ENCODE data around the gene MYOCD.

Gene MYOCD

DNA sequence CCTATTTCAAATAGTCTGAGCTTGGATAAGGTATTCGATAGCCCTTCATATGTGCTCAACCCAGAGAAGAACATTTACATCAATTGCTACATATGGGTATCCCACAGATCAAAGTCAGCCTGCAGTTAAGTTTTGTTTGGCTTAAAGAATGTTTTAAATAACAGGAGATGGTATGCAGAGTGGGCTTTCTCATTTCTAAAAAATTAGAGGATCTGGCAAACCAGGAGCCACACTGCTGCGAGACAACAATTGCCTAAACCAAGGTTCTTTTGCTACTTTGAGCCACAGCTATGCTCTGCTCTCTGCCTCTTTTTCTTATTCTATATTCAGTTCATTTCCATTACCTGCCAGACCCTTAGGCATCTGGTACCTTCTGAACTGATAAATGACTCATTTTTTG lies 93.4 kb downstream of the MYOCD start:
- DNase-seq (ENCODE audit: low spot score) = no peak

DNA sequence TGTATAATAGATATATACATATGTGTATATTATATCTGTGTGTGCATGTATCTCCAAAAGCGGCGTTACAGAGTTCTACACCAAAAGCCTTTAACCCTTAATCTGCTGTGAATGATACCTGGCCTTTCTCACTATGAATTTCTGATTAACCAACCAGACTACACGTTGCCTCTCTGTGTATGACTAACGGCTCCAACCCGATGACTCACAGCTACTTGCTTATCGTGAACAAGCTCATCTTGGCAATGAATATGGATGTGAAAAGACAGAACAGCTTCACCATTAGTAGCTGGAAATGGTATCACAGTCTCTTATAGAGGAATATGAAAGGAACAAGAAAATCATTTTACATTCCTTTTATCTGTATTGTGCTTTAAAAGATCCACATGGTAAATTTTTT lies 99.9 kb downstream of the MYOCD start:
- no peak for DNase-seq (ENCODE audit: low spot score)

DNA sequence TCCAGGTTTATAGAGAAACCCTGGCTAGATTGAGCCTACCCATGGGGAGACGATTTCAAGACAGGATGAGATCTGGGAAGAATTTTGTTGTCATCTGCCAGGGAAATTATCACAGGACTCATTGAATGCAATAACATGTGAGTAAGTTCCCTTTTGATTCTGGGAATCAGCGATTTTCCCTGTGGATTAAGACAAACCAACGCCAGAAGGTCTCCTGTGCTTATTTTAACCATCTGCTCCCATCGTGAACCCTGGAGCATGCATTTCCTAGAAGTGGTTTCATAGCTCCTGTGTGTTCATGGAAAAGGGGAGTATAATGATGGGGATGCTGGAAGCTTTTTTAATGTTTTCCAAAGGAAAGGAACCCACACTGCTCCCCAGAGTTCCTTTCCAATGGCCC lies 102.6 kb downstream of the MYOCD start:
- no peak for DNase-seq (ENCODE audit: low spot score)

DNA sequence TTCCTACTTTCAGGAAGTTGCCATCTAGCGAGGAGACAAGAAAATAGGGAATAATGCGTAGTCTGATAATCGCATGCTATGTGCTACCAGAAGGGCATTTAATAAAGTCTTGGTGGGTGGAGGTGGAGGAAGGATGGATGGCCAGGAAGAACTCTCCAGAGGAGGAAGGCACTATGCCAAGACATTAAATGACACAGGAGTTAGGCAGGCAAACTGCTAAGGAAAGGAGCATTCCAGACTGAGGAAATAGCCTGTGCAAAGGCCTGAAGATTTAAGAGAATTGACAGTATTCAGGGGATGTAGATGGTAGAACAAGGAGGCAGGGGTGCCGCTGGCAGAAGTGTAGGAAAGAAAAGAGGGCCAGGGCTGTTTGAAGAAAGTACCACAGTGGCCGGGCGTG lies 104.3 kb downstream of the MYOCD start:
- no peak for DNase-seq (ENCODE audit: low spot score)

DNA sequence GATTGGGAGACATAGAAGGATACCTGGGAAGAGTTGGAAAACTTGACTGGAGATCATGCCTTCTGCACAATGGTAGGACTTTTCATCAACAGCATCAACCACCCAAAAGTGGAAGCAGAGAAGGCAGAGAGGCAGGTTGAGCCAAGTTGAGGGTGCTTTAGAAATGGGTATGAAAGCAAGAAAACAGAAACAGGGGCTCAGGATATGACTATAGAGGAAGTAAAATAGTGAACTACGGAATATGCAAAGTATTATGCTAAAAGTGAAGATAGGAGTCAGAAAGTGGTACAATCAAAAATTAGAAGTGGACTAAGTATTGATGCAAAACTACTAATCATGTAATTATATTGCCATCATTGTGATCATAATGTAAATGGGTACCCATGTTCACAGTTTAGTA lies 107.5 kb downstream of the MYOCD start:
- DNase-seq (ENCODE audit: low spot score) = no peak

DNA sequence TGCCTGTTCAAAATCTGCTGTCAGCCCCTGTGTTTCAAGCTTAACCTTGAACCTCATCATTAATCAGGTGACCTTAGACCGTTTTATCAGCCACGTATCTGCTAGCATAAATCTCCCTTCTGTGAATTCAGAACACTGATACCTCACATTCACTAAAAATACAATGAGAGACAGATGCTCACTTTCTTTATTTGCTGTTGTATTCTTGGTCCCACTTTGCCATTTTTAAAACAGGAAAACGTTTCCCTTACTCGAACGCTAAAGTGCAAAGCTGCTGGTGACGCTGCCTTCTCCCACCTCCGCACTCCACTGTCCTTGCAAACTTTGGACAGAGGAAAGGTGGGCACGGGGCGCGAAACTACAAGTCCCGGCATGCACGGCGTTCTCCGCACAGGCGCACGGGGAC lies 123.4 kb downstream of the MYOCD start:
- DNase-seq (ENCODE audit: low spot score) = no peak

DNA sequence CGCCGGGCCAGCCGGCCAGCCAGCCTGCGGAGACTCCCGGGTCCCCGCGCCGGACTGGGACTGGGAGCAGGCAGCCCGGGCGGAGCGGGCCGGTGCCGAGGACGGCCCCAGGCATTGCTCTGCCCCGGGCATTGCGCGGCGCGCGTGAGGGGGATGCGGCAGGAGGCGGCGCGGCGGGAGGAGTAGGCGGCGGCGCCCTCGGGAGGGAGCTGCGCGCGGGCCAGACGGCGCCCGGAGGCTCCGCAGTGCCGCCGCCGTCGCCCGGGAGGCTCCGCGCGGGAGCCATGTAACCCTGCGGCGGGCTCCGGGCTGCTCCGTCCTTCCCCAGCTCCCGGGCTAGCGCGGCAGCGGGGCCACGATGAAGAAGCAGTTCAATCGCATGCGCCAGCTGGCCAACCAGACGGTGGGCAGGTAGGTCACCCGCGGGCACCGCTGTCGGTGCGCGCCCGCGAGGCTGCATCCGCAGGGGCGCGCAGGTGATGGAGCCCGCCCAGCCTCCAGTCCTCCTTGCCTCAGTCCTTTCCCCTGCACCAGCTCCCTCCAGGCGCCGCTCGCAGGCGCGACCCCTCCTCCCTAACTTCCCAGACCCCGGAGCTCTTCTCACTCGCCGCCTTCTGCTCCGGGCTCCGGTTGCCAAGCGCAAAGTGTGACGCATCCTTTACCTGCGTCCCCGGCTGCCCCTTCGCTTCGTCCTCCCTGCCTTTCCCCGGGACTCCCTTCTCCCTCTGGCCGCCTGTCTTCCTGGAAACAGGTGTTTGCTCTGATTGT lies 124.0 kb downstream of the MYOCD start, which contains the start of gene ARHGAP44:
Gene ARHGAP44 (plus strand): TSS at position 18 of the 768 bp plus-strand sequence. CDS start 341 bp downstream, at position 359.
- DNase-seq (ENCODE audit: low spot score) = peak; percentile 90

DNA sequence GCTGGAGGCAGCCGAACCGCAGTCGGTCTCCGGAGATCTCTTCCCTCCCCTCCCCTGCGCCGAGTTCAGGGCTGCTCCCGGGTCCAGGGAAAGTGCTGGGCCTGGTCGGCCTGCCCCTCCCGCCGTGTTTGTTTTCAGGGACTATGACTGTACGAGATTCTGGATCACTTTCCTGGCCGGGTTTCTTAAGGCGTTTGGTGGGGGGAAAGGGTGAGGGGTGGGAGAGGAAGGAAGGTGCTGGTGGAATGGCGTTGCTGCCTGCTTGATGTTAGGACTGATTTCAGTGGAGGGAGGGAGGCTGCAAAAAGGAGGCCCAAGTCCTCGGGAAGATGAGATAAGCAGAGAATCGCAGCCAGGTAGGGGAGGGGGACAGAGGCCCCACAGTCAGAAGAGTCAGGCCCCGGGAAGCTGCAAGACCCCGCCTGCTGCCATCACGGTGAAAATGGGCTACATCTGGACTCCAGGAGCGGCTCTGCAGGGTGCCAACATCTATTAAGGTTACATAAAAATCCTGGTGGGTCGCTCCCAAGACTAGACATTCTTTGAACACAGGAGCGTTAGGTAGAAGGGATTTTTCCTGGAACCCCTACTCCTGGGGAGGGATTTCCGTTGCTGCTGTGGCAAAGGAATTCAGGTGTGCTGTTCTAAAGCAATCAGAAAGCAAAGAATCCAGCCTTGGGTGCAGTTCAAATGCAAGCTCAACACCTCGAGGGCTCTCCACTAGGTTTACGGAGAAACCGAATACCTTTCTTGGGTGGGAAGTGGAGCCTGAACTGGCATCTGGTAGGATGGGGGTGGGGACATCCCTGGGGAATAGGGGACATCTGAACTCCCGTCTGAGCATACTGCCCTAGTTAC lies 124.8 kb downstream of the MYOCD start:
- no peak for DNase-seq (ENCODE audit: low spot score)

DNA sequence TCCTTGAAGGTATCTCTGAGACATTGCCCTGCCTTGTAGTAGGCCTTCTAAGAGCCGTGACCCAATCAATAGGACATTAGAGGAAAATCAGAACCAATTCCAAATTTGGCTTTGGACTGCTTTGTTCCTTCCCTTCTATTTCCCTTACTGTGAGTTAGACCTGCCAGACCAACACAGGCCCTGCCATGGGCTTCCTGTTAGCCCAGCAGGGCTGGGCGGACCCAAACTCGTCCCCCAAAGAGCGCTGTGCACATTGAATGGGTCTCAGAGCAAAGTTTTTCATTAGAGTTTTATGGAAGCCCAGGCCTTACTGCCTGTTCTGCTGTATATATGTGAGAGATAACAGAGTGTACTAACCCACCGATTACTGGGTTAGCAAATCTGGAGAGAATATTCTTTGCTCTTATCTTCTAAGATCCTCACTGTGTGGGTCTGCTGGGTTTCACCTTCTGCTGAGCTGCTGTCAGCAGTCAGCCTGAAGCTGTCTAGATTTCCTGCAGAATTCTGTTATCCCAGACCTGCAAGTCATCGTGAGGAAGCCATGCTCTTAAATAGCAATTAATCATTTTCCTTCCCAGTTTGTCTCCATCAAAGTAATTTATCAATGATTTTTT lies 129.3 kb downstream of the MYOCD start:
- no peak for DNase-seq (ENCODE audit: low spot score)

DNA sequence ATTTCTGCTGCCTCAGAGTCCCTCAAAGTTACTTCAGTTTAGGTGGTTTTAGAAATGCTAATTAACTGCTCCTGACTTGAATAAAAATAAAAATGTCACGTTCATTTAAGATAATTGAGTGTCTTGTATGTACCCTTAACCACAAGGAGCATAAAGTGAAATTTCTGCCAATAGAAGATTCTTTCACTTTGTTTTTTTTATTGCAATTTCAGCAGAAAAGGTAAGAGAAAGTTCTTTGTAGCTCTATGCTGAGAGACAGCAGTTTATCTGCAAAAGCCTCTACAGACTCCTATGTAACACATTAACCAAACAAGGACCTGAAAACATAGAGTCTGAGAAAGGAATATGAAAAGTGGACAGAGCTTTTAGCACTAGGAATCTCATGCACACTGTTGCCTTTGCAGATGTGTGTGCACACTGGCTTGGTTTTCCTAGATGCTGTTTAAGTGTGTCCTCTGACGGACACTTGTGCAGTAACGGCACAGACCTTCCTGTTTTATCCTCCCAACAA lies 135.2 kb downstream of the MYOCD start:
- no peak for DNase-seq (ENCODE audit: low spot score)

DNA sequence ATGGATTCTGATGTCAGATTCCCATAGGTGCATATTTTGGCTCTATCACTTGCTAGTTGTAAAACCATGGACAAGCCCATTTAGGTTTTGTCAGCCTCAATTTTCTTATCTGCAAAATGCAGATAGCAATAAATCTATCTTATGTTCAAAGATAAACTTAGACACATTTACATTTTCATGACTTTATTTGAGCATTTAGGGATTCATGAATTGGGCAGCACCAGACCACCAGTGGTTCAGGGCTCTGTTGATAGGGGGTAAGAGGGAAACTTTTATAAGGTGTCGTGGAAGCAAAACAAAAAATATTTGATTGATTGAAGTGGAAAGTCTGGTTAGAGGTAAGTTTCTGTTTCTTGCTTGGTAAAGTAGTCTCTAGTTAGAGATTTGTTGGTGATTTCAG lies 140.9 kb downstream of the MYOCD start:
- DNase-seq (ENCODE audit: low spot score) = no peak

DNA sequence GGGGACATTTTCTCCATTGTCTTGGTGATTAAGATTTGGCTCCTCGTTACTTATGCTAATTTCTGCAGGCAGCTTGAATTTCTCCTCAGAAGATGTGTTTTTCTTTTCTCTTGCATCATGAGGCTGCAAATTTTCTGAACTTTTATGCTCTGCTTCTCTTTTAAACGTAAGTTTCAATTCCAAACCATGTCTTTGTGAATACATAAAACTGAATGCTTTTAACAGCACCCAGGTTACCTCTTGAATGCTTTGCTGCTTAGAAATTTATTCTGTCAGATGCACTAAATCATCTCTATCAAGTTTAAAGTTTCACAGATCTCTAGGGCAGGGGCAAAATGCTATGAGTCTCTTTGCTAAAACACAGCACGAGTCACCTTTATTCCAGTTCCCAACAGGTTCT lies 143.0 kb downstream of the MYOCD start:
- no peak for DNase-seq (ENCODE audit: low spot score)

DNA sequence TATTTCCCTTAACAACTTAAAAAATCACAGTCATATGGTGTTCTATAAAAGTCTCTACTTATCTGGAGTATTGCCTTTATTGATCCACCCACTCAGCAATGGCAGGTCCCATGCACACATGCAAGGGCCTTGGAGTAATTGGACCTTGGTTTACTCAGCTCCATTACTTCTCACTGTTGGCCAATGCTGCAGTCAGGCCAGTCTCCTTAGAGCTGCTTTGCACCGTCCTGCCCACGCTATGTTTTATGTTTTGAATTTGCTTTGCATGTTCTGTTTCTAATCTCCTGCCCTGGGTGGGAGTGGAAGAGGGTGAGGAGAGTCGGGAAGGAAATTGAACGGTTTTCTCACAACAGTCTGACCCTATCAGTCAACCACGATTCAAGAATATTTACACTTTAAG lies 147.2 kb downstream of the MYOCD start:
- DNase-seq (ENCODE audit: low spot score) = no peak

DNA sequence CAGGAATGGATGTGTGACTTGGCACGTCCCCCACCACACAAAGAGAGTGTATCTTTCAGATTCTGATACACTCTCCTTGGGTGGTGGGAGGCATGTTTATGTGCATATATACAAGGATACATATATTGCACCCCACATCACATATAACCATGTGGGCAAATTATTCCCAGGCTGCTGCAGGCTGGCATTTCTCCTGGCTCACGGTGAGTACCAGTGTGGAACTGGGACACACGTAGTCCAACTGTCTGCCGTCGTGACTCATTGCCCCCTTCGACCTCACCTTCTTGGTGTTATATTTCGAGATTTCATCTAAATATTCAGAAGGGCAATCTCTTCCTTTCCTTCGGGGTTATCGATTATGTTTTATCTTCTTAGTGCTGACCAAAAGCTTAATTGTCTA lies 148.0 kb downstream of the MYOCD start:
- DNase-seq (ENCODE audit: low spot score) = no peak

DNA sequence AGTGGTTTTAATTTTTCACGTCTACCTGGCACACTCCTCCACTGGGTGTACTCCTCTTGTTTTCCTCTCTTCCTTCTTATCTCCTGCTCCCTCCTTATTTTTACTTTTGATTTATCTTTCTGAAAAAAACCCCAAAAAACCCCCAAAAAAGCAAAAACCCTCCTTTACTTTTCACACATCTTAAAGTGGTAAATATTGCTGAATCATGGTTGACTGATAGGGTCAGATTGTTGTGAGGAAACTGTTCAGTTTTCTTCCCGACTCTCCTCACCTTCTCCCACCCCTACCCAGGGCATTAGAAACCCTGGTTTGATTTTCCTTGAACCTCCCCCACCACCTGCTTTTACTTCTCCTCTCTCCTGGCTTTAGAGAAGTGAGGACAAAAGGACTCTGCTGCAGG lies 149.0 kb downstream of the MYOCD start:
- no peak for DNase-seq (ENCODE audit: low spot score)

DNA sequence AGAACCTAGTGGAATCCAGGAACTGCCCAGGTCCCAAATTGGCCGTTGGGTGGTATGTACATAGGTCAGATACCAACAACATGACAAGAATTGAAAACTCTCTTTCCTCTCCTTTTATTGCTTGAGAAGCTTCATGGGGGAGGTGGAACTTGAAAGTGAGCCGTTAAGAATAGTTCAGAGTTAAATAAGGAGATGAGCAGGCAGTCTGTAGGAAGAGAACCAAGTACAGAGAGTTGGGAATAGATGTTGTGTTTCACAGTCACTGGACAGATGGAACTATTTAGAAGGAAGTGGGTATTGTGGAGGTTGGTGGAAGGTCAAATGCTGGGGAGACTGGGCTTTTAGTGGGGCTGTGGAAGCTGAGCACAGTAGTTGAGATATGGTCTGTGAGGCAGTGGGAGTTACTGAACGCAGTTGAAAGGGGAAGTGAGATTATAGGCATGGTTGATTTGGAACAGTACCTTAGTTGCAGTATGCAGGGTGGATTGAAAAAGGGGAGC lies 150.0 kb downstream of the MYOCD start:
- no peak for DNase-seq (ENCODE audit: low spot score)
